Measurements from ENCODE around the gene AGMO.
"Not testable (repeated sequence)": the region's sequence is repeated elsewhere in the genome, so short reads cannot be mapped to it uniquely, and the experiment has no call there.

The AGMO gene

GRCh38 chr7:15315678-15316077 lies 246.1 kb downstream of the AGMO start:
- no peak for DNase-seq (ENCODE audit: low read depth)

GRCh38 chr7:15314922-15315321 lies 246.9 kb downstream of the AGMO start:
- no peak for DNase-seq (ENCODE audit: low read depth)

GRCh38 chr7:15313361-15313760 lies 248.5 kb downstream of the AGMO start:
- no peak for DNase-seq (ENCODE audit: low read depth)

GRCh38 chr7:15309872-15310271 lies 251.9 kb downstream of the AGMO start:
- DNase-seq (ENCODE audit: low read depth), result peak; percentile 31

- no peak for DNase-seq (ENCODE audit: low read depth)
These were observed 253.0 kb downstream of the AGMO start for GRCh38 chr7:15308821-15309220.

- DNase-seq (ENCODE audit: low read depth), result no peak
These were observed 255.5 kb downstream of the AGMO start for GRCh38 chr7:15306296-15306695.

GRCh38 chr7:15305002-15305600 lies 256.7 kb downstream of the AGMO start:
- DNase-seq (ENCODE audit: low read depth), result peak; percentile 43

- no peak for DNase-seq (ENCODE audit: low read depth)
These were observed 258.5 kb downstream of the AGMO start for GRCh38 chr7:15303357-15303756.

- DNase-seq (ENCODE audit: low read depth), result not testable (repeated sequence)
These were observed 260.8 kb downstream of the AGMO start for GRCh38 chr7:15300986-15301385.

- DNase-seq (ENCODE audit: low read depth), result no peak
These were observed 269.7 kb downstream of the AGMO start for GRCh38 chr7:15292138-15292537.

- no peak for DNase-seq (ENCODE audit: low read depth)
These were observed 270.1 kb downstream of the AGMO start for GRCh38 chr7:15291699-15292098.

GRCh38 chr7:15288741-15289140 lies 273.1 kb downstream of the AGMO start:
- DNase-seq (ENCODE audit: low read depth), result no peak

GRCh38 chr7:15284396-15284795 lies 277.4 kb downstream of the AGMO start:
- no peak for DNase-seq (ENCODE audit: low read depth)

- DNase-seq (ENCODE audit: low read depth), result no peak
These were observed 281.6 kb downstream of the AGMO start for GRCh38 chr7:15280078-15280733.

GRCh38 chr7:15279640-15280039 lies 282.2 kb downstream of the AGMO start:
- DNase-seq (ENCODE audit: low read depth), result no peak

GRCh38 chr7:15257689-15258088 lies 304.1 kb downstream of the AGMO start:
- no peak for DNase-seq (ENCODE audit: low read depth)

GRCh38 chr7:15252181-15252580 lies 309.6 kb downstream of the AGMO start:
- DNase-seq (ENCODE audit: low read depth), result no peak

GRCh38 chr7:15248514-15248913 lies 313.3 kb downstream of the AGMO start:
- no peak for DNase-seq (ENCODE audit: low read depth)

- DNase-seq (ENCODE audit: low read depth), result no peak
These were observed 316.0 kb downstream of the AGMO start for GRCh38 chr7:15245831-15246230.

GRCh38 chr7:15239801-15240200 lies 322.0 kb downstream of the AGMO start:
- no peak for DNase-seq (ENCODE audit: low read depth)

GRCh38 chr7:15236952-15237351 lies 324.9 kb downstream of the AGMO start:
- no peak for DNase-seq (ENCODE audit: low read depth)

GRCh38 chr7:15234431-15234830 lies 327.4 kb downstream of the AGMO start:
- no peak for DNase-seq (ENCODE audit: low read depth)

- no peak for DNase-seq (ENCODE audit: low read depth)
These were observed 333.0 kb downstream of the AGMO start for GRCh38 chr7:15228831-15229230.

GRCh38 chr7:15225981-15226380 lies 335.8 kb downstream of the AGMO start:
- DNase-seq (ENCODE audit: low read depth), result no peak

All from iris pigment epithelial cell (primary cell).